Stimulated activated CD4-positive, alpha-beta T cell treated with anti-CD3 and anti-CD28 coated beads, Interleukin-4, amount 100 ng/mL, for 48 hours (primary cell): ENCODE results near the gene FBXO8.
"Not testable (repeated sequence)": the region's sequence is repeated elsewhere in the genome, so short reads cannot be mapped to it uniquely, and the experiment has no call there.

Experiments used
- DNase-seq, 2 donors: peaks; one replicate each; pipeline ENCODE4 v3.0.0-alpha.2; 2020; ENCODE audit warnings: low read depth in 2 of 2

The FBXO8 gene

DNA sequence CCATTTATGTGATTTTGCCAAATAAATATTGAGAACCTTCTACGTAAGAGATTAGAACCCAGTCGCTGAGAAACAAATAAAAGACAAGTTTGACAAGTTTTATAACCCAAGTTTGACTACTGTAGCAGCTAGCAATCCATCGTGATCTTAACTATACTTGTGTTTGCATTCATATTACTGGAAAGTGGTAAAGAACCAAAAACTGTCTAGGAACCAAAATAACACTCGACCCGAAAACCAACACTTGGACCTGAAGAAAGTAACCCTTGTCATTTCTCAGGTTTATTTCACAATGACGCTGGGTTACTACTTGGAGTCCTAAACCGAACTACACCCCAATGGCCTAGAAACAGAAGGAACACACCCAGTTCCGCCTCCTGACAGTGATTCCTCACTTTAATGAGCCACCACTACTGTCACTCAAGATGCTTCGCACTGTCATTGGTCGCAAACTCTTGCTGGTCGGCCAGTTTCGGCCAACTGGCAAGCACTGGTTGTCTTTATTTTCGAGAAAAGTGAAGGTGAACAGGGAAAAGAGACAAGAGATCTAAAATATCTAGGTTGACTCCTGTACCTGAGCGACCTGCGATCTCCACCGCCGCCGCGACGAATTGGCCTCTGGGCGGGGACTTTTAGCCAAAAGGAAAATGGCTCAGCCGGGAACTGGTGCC lies 496 bp downstream of the FBXO8 start:
- peak; percentile 37 to 63 for DNase-seq

DNA sequence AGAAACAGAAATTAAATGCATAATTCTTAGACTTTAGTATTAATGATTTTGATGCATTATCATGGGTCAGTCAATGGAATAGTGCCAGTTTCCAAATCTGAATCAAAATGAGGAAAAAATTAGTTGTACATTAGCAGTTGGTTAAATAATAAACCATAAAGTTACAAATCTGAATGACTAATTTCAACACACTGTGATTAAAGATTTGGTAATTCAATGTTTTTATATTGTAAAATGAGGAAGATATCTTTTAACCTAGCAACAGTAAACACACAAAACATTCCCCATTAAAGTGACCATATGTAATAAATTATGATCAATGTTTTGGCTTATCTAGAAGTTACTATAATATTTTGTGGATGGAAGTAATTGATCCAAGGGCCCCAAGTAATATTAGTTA lies 1.6 kb downstream of the FBXO8 start:
- DNase-seq = no peak

DNA sequence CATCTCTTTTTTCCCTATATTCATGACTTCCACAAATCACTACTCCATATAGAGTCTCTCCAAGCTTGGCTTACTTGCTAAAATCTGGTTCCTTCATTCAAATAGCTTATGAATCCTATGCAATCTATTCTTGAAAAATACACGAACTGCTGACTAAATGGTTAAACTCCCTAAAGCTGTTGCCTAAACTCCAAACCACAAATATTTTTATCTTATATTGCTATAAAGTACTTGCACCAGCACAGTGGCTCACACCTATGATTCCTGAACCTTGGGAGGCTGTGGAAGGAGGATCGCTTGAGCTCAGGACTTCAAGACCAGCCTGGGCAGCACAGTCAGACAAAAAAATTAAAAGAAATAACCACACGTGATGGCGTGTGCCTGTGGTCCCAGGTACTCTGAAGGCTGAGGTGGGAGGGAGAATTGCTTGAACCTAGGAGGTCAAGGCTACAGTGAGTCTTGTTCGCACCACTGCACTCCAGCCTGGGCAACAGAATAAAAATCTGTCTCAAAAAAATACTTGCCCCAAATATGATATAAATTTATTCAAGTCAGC lies 2.2 kb downstream of the FBXO8 start:
- no peak for DNase-seq

DNA sequence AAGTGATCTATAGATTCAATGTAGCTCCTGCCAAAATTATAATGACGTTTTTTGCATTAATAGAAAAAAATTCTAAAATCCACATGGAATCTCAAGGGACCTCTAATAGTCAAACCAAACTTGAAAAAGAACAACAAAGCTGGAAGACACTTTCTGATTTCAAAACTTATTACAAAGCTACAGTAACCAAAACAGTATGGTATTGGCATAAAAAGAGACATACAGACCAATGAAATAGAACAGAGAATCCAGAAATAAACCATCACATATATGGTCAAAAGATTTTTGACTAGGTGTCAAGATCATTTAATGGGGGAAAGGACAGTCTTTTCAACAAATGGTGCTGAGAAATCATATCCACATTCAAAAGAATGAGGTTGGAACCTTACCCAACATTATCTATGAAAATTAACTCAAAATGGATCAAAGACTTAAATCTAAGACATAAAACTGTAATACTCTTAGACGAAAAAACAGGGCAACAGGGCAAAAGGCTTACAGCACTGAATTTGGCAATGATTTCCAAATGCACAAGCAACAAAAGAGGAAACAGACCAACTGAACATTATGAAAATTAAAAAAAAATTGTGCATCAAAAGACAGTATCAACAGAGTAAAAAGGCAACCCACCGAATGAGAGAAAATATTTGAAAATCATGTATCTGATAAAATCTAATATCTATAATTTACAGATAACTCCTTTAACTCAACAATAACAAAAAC lies 3.9 kb downstream of the FBXO8 start:
- no peak for DNase-seq

DNA sequence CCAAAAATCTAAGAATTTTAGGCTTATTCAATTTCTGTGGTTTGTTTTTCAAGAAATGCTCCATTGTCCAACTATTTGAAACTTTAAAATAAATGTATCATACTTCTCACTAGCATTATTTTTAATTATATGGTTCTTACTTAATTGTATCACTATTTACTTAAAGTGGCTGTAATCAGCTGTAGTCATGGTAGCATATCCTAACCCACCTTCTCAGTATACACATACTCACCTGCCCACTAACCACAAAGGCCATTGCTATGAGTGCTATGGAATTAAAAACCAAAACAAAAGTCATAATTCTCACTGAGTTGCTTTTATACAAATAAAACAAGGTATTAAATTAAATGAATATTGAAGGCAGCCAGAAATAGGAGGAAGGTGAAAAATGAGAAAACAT lies 5.0 kb downstream of the FBXO8 start:
- DNase-seq = no peak

DNA sequence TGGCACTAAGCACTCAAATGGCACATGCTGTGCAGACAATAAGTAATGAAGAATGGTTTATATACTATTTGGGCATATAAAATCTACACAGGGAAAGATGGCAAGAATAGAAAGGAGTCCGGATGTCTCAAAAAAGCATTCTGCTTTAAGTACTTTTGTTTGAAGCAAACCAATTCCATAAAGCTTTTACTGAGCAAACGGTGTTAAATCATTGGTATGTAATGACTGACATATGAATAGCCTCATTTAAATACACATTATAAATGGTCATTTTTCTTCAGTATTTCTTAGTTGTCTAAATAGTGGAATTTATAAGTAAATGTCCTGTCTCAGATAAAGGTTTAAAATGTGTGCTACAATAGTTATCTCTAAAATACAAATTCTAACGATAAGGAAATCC lies 6.0 kb downstream of the FBXO8 start:
- no peak for DNase-seq

DNA sequence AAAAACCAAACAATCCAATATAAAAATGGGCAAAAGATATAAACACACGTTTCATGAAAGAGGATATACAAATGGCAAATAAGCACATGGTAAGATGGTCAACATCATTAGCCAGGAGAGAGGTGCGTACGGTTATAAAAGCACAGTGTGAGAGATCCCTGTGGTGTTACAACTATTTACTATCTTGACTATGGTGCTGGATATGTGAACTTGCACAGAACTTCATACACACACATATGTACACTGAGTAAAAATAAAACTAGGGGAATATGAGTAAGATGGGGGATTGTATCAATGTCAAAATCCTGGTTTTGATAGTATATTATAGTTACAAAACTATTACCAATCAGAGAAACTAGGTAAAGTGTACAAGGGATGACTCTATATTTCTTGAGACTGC lies 8.4 kb downstream of the FBXO8 start:
- DNase-seq = no peak

DNA sequence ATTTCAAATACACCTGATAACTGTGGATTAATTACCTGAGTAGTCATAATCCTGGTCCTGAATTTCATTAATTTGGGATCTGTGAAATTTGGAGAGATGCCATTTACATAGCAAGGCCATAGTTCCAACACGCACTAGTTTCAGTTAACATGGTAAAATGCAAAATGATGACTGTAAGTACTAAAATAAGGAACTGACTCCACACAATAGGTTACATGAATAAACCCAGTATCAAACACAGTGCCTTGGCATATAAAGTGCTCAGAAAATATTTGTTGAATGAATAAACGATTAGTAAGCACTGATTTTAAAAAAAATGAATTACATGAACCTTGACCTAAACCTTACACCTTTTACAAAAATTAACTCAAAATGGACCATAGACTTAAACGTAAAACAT lies 9.0 kb downstream of the FBXO8 start:
- DNase-seq = no peak

DNA sequence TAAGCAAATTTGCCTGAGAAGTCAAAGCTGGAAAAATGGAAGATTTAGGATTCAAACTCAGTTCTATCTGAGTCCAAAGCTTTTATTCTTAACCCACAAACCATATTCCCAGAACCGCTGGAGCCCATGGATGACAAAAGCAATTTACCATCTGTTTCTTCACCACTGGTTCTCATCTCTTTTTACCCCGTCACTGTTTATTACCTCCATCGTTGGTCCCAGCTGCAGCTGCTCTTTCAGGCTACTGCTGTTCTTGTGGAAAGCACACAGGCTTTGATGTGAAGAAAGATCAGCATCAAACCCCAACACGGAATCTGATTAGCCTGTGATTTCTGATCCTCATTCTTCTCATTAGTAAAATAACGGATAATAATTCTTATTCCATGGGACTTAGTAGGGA lies 9.5 kb downstream of the FBXO8 start:
- DNase-seq = no peak

DNA sequence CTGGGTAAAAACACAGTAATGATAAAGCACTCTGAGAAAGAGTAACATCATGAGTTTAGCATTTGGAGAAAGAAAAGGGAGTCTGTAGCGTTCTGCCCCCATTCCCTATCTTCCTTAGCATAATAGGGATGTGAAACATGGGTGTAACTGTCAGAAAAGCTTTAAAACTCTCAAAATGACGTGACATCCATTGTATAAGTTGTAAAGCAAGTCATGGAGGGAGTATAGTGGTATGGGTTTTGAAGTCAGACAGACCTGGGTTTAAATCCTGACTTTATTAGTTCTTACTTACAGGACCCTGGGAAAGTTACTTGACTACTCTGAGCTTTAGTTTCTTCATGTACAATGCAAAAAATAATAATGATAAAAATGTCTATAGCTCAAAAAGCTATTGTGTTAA lies 17.1 kb downstream of the FBXO8 start:
- no peak for DNase-seq

DNA sequence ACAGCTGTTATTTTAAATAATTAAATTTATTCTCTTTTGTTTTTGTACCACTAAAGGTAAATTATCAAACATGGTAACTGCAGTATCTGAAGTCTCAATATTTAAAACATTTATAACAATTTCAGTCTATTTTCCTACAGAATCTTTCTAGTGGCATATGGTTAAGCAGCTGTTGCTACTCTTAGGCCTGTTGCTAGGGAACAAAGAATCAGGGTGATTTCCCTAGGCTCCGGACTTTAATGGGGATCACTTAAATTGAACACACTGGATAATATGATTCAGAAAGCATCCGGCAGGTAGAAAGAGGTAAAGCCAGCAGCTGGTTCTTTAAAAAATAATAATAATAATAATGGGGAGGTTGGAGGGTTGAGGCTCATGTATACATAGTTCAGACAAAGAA lies 17.6 kb downstream of the FBXO8 start:
- DNase-seq = no peak

DNA sequence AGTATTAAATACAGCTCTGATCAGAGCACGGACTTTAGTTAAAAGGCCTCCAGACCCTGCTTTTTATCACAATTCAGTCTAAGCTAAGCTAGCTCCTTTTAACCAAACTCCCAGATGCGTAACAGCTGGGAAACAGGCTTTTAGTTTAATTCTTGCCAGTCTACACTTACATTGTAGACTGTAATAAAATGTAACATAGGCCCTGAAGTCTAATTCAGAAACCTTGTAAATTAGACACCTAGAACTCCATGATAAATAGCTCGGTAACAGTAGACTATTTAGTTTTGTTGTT lies 20.1 kb downstream of the FBXO8 start:
- no peak for DNase-seq

DNA sequence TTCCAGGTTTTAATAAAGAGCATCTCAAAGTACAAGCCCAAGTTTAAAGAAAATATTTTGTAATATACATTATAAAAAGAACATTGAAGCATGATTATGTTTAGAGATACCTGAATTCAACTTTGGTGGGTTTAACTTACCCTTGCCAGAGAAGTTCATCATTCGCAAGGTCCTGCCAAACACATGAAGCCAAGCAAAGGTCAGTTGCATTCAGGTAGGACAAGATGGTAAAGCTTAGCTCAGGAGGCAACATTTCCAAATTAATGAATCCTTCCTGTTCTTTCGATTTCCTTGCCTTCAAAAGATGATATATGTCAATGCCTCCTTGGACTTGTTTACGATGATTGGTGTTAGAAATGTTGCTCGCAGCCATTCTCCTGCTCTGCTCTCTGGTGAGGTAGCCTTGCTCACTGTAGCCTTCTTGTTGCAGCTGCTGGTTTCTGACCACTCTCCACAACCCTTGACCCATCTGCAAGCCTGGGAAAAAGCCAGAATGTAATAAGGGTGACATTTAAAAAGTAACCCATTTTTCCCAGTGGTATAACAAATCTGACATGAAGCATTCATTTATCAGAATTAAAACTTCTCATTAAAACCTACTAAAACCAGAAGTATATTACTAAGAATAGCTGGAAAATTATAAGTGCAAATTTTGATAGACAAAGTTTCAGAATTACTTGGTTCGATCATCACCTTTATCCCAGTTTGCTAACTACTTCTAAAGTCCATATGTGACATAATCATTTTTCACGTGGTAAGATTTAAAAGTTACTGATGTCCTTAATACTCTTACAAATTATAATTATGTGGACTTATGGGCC lies 20.6 kb downstream of the FBXO8 start:
- DNase-seq = no peak

DNA sequence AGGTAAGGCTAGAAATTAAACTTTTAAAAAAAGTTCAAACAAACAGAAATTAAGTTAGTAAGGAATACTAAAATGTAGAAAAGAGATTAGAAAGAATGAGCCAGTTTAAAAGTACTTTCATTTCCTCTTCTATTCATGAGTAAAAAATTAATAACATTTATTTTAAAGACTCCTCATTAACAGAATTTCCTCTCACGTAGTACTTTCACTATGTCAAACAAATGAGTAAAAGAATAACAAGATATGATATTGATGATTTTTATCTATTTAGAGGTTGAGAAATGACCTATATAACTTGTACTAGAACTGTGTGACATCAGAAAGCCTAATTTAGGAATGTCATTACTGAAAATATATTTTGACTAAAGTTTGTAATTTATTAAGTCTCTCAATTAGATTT lies 22.0 kb downstream of the FBXO8 start:
- DNase-seq = not testable (repeated sequence)

DNA sequence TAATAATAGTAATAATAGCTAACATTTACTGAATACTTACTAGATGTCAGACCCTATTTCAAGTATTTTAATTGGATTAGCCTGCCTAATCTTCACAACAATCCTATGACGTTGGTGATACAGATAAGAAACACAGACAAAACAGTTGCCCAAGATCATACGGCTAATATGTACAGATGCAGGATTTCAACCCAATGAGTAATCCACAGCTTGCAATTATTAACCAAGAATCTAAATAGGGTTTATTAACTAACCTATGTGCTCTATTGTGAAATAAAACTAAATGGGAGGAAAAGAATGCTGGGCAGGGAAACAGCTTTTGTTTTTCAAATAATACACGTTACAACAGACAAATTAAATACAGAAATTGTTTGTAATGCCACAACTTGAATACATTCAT lies 23.4 kb downstream of the FBXO8 start:
- no peak for DNase-seq

DNA sequence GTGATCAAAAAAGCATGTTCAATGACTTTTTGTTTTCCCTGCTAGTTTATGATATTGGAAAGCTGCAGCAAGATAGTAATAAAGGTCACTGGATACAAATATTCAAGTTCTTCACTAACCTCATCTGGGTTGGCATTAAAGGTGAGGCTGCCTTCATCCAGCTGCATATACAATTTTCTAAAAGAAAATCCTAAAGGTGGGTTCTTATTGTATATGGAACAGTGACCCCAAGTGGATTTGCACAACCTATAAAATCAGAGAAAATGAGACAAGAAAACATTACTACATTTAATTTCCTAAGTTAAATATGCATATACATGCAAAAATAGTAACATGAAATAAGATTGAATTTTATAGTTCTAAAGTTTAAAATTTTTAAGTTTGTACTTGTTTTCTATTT lies 23.9 kb downstream of the FBXO8 start:
- DNase-seq = no peak

DNA sequence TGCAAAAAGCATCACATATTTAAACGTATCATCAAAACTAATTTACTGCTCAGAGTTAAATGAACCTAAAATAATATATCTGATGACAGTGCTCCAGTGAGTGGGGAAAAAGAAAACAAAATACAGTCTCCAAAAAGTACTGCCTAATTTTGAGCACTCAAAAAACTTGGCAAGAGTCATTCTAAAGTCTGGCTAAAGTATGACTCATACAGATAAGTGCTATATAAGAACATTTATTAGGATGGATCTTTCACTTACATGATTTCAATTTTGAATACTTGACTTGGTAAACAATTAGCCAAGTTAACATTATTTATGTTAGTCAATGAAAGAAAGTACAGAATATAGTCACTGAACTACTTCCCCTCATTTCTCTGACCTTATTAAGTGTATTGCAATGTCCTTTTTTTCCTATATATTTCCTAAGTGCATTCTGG lies 27.2 kb downstream of the FBXO8 start:
- DNase-seq = no peak

DNA sequence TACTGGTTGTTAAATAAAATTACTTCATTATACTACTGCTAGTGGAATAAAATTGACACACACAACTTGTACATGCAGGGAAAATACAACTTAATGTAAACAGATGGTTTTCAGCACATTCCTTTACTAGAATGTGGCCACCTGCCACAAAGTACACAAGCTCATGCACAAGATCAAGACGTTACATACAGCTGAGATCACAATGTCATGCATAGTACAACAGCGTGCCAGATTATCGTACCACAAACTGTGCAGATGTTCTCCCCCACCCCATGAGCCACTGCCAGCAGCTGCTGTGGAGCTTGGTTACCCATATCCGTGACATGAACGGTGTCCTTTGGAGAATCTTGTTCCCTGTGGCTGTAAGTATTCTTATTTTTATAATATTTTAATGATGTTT lies 27.7 kb downstream of the FBXO8 start:
- DNase-seq = no peak

DNA sequence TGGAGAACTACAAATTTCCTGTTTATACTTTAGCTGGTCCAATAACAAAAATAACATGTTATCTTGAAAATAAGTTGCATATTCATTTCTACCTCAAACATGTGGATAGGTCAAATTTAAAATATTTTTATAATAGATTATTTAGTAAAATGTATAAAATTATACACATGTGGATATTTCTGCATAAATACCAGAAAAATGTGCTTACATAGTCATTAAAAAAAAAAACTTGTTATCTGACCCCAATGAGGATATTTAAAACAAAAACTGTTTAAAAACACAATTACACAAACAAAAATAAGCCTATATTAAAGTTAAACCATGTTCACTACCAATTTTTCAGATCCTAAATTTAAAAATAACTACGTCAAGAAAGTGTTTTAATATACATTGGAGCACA lies 28.1 kb downstream of the FBXO8 start:
- no peak for DNase-seq

DNA sequence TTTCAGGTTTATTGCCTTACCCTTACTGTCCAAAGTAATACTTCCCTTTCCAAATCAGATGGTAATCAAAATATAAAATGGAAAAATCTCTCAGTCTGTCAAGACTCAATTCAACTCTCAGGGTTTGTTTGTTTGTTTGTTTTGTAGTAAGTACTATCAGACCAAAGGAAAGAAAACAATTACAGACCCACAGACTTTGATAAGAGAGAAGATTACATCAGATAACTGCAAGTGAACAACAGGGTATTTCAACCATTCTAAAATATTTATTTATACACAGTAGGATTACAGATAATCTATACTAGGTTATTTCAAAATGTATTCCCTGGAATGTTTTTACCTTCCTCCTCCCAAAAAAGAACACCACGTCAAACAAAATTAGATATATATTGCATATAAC lies 28.9 kb downstream of the FBXO8 start:
- no peak for DNase-seq

DNA sequence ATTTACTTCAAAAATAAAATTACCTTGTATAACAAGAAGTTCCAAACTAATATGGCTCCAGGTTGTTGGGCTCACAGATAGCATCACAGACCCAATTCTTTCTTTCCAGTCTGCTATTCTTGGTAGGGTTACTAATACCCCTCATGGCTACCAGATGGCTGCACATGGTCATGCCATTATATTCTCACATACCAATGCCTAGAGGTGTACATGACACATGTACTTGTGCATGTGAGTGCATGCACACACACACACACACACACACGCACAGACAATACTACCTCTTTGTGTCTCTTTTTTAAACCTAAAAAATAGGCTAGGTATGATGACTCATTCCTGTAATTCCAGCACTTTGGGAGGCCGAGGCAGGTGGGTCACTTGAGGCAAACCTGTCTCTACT lies 31.1 kb downstream of the FBXO8 start:
- DNase-seq = no peak

DNA sequence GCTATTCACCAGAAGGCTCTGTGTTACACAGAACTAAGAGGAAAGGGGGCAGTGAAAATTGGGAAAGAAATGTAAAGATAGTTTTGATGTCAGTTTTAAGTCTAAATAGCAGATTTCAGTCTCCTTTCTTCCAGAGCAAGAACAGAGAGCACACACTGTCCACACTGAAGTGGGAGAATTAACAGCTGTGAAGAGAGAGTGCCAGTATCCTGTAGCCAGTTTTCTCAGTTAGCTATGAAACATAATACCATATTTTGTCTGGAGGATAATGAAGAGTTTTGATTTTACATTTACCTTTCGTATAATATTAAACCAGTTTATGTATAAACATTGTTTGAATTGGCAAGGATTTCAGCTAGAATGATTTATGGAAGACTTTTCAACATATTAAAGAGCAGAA lies 35.1 kb downstream of the FBXO8 start:
- DNase-seq = no peak

DNA sequence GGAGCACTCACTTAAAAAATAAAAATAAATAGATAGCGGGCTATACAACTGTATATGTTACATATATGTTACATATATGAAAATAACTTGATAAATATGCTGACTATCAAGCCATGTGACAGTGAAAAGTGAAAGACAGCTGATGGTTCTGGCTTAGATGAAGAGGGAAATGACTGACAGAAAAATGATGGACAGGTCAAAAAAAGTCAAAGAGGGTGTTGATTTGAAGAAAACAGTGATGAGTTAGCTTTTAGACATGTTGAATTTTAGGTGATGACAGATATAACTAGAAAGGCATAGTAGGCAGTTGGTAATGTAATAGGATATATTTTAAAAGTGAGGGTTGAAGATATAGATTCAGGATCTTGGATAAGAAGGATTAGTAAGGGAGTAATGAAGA lies 37.8 kb downstream of the FBXO8 start:
- no peak for DNase-seq
